ENCODE measurements around the gene PARN.
"Not testable (repeated sequence)": the region's sequence is repeated elsewhere in the genome, so short reads cannot be mapped to it uniquely, and the experiment has no call there.

PARN gene, protein sequence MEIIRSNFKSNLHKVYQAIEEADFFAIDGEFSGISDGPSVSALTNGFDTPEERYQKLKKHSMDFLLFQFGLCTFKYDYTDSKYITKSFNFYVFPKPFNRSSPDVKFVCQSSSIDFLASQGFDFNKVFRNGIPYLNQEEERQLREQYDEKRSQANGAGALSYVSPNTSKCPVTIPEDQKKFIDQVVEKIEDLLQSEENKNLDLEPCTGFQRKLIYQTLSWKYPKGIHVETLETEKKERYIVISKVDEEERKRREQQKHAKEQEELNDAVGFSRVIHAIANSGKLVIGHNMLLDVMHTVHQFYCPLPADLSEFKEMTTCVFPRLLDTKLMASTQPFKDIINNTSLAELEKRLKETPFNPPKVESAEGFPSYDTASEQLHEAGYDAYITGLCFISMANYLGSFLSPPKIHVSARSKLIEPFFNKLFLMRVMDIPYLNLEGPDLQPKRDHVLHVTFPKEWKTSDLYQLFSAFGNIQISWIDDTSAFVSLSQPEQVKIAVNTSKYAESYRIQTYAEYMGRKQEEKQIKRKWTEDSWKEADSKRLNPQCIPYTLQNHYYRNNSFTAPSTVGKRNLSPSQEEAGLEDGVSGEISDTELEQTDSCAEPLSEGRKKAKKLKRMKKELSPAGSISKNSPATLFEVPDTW
- 72.0 reads per million, percentile 76 among the genes with 10 or more reads in this experiment for total RNA-seq

DNA sequence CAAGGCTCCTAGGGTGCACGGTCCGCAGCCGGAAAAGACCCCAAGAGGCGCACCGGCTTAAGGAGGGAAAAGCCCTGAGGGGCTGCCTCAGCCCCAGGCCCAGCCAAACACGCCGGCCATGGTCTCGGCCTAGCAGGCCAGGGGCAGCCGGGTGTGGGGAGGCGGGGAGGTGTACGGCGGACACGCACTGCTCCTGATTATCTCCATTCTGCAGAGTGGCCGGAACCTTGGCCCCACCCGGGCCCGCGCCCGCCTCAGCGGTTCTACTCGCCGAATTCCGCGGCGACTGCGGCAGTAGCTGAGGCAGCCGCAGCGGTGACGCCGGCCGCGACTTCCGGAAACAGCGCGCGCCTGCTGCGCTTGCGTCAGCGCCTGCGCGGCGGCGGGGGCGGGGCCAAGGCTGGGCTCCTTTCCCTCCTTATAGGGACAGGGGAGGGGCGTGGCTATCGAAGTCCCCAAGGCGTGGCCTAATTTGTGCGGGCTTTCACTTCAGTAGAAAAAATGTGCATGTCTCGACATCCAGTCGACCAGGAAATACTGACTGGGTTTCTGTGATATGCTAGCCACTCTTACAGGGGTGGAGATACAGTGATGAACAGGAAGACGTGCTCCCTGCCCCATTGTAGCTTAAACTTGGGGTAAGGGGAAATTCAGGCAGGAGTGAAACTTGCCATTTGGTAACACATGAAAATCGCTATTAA lies at the start of gene PARN:
PARN (minus strand) TSS at position 342 of the 701 bp plus-strand sequence; CDS start at position 207, 135 bp downstream.
- DNase-seq = peak; percentile 97

- no peak for DNase-seq
Measured at GRCh38 chr16:14678748-14679497, 48.9 kb upstream of the PARN start.

- DNase-seq = no peak
Measured at GRCh38 chr16:14677627-14678026, 47.6 kb upstream of the PARN start.

GRCh38 chr16:14676633-14677032 lies 46.6 kb upstream of the PARN start:
- no peak for DNase-seq

- no peak for DNase-seq
Measured at GRCh38 chr16:14672403-14672971, 42.4 kb upstream of the PARN start.

- no peak for DNase-seq
Measured at GRCh38 chr16:14669776-14670175, 39.7 kb upstream of the PARN start.

DNA sequence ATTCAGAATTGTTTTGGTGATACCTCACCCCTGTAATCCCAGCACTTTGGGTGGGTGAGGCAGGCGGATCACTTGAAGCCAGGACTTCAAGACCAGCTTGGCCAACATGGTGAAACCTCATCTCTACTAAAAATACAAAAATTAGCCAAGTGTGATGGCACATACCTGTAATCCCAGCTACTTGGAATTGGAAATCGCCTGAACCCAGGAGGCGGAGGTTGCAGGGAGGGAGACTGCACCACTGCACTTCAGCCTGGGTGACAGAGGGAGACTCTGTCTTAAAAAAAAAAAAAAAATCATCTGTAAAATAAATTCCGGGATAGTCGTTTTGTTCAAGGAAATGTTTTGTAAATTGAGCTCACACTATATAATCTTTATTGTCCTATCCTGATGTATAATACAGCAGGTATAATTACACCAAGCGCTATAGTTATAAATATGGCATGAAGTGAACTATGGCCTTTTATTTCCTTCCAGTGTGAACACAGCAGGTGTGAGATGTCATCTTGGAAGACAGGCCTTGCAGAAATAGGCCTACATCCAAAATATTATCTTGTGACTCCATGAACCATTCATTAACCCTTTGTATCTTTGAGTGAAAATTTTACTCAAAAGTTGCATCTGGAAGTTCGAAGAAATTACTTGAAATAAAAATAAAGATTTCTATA lies 38.6 kb upstream of the PARN start:
- DNase-seq = no peak

DNA sequence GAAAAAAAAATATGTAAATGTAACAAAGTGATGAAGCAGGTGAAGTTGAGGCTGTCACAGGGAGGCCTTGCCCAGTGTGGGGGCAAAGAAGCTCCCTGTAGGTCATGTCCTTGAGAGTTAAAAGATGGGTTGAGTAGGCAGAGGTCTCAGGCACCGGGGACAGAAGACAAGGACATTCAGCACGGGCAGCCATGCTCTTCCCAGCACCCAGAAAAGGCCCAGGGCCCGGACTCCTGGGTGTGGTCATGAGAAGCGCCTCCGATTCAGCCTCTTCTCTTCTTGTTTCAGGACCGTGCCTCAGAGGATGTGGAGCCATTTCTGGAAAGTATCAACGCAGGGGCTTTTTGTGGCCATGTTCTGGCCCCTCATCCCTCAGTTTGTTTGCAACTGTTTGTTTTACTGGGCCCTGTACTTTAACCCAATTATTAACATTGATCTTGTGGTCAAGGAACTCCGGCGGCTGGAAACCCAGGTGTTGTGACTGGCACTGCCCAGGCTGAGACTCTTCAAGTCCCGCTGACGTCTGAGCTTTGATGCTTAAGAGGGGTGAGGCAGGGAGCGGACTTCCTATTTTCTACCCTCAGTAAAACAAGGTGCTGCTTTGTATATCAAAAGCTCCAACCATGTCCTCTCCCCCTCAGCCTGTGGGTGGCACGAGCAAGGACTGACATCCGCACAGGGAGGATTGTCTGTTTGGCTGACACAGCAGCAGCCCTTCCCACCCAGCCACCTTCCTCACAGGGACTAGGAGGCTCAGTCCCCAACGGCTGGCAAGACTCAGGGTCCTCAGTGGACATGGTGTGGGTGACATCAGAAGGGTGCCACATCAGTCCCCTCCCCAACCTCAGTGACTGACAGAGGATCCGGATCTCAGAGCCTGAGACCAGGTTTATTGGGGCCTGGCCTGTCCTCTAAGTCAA lies 37.5 kb upstream of the PARN start:
- no peak for DNase-seq

DNA sequence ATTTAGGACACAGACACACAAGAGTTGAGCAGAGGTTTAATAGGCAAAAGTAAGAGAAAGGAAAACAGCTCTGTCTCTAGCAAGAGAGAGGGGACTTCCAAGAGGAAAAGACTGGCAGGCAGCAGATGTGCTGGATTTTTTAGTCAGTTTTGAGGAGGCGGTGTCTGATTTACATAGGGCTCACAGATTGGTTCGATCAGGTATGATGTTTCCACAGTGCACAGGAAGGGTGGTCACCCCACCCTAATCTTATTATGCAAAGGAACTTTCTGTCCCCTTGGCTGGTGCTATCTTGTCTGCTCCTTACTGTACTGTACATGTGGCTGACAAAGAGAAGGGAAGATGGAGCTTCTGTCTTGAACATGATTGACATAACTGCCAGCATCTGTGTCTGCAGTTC lies 28.0 kb upstream of the PARN start:
- DNase-seq = no peak

DNA sequence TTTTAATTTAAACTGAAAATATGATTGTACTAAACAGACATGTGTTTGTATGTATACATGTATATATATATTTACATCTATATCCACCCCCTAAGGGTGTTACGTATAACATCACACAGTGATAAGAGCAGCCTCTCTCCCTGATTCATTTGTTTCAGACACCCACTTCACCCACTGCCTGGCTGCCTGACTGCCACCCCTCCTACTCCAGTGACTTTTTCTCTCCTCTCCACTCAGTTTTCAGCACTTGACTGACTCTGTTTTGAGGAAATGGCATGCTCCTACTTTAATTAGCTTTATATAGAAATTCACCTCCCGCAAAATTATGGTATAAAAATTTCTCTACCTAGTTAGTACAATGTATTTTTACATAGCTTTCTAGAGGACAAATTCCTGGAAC lies 22.7 kb upstream of the PARN start:
- DNase-seq = no peak

DNA sequence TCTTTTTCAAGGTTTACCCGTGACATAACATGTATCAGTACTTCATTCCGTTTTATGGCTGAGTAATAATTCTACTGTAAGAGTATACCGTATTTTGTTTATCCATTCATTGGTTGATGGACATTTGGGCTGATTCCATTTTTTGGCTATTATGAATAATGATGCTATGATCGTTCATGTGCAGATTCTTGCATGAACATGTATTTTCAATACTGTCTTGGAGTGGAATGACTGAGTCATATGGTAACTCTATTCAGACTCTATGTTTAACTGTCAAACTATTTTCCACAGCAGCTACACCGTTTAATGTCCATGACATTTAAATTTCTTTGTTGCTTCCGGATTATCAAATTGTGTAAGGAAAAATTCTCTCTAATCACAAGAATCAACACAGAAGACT lies 20.6 kb upstream of the PARN start:
- no peak for DNase-seq

- no peak for DNase-seq
Measured at GRCh38 chr16:14649816-14650215, 19.8 kb upstream of the PARN start.

DNA sequence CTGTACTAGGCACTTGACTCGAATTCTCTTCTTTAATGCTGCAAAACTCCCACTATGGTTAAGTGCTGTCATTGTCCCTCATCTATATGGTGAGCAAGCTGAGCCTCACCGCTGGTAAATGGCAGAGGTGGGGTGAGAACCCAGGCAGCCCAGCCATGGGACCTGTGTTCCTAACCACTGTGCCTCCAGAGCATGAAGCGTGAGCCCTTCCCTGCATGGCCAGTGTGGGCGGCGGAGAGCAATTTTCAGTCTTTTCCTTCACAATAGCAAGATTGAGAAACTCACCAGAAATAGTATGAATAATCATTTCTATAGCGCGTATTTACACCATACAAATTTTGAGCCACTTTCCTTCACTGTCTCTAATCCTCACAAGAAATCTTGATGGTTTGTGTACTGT lies 11.9 kb upstream of the PARN start:
- no peak for DNase-seq

DNA sequence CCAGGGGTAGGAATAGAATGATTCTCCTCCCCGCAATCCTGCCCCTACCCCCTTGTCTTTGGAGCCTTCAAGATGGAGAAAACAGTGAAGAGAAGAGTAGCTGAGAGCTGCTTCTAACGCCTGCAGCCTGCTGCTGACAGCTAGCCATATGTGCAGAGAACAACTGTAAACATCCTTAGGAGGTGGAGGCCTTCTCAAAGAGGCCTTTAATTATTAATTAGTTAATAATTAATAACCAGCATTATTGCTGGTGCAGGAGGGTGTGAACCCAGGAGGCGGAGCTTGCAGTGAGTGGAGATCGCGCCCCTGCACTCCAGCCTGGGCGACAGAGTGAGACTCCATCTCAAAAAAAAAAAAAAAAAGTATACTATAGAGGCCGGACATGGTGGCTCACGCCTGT lies 11.1 kb upstream of the PARN start:
- DNase-seq = no peak

- DNase-seq = no peak
Measured at GRCh38 chr16:14640538-14640937, 10.5 kb upstream of the PARN start.

- DNase-seq = not testable (repeated sequence)
Measured at GRCh38 chr16:14636951-14637240, 6.8 kb upstream of the PARN start.

DNA sequence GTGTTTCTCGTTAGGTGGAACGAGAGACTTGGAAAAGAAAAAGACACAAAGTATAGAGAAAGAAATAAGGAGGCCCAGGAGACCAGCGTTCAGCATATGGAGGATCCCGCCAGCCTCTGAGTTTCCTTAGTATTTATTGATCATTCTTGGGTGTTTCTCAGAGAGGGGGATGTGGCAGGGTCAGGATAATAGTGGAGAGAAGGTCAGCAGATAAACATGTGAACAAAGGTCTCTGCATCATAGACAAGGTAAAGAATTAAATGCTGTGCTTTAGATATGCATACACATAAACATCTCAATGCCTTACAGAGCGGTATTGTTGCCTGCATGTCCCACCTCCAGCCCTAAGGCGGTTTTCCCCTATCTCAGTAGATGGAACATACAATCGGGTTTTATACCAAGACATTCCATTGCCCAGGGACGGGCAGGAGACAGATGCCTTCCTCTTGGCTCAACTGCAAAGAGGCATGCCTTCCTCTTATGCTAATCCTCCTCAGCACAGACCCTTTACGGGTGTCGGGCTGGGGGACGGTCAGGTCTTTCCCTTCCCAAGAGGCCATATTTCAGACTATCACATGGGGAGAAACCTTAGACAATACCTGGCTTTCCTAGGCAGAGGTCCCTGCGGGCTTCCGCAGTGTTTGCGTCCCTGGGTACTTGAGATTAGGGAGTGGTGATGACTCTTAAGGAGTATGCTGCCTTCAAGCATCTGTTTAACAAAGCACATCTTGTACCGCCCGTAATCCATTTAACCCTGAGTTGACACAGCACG lies 6.3 kb upstream of the PARN start:
- DNase-seq = not testable (repeated sequence)

- no peak for DNase-seq
Measured at GRCh38 chr16:14635395-14636165, 5.5 kb upstream of the PARN start.

DNA sequence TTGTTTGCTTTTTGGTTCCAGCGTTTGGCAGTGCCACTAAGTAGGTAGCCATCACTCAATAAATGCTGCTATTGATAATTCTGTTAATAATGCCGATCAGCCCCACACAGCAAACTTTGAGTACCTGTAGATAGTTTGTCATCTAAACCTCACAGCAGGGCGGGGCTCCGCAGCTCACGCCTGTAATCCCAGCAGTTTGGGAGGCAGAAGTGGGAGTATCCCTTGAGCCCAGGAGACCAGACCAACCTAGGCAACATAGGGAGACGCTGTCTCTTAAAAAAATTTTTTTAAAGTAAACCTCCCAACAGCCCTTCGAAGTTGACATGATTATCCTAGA lies 4.3 kb upstream of the PARN start:
- DNase-seq = no peak

Measured in effector CD4-positive, alpha-beta T cell (primary cell).